BJ (cell line): ENCODE data around the gene CDX2. TPM values are rescaled to one million over a fixed set of nuclear protein-coding genes. Genes with fewer than 3 reads are reported as not detected.
A peak's percentile ranks its signal among the peaks of the same experiment; 100 is the strongest.

Source experiments
- CTCF ChIA-PET: fragments of 350-600 bp; formaldehyde crosslinking; extraction: SDS; loops from one replicate; lab custom pipeline; 2021; ENCODE audit warnings: antibody characterized with exemption, inconsistent platforms; lab: Yijun Ruan, JAX
- POLR2A ChIA-PET: fragments of 300-600 bp; sonication (Branson Sonifier 250); formaldehyde crosslinking; extraction: SDS; loops from one replicate; lab custom pipeline; 2021; ENCODE audit warnings: antibody characterized with exemption; lab: Charles Lee
- DNase-seq: peaks from one replicate; pipeline ENCODE4 v3.0.0-alpha.2; 2011; ENCODE audit warnings: low read depth
- H3K27me3 ChIP-seq: 2 replicates; pipeline ENCODE4 v1.6.0; 2011; ENCODE audit warnings: low read length; ENCODE audit not compliant: control insufficient read depth, insufficient read depth
- H3K36me3 ChIP-seq: 2 replicates; pipeline ENCODE4 v1.5.1; 2011; ENCODE audit warnings: low read length; ENCODE audit not compliant: control insufficient read depth, insufficient read depth
- H3K4me3 ChIP-seq: 2 replicates; pipeline ENCODE4 v1.5.1; 2011; ENCODE audit warnings: low read depth, mild to moderate bottlenecking, control low read depth, low read length
- polyA plus RNA-seq: library from polyadenylated mRNA; depleted of rRNA; stranded (reverse); fragments of >200 nt; gene quantifications from 2 replicates; pipeline ENCODE4 v1.2.3, GENCODE V29; 2011
- TF ChIP-seq, protein P1 (sequence below): IDR thresholded peaks from 2 replicates; pipeline ENCODE4 v1.5.1; 2011; ENCODE audit warnings: low read depth, mild to moderate bottlenecking, control low read depth, inconsistent platforms, low read length, moderate library complexity; ENCODE audit not compliant: insufficient read depth

Gene CDX2
- polyA plus RNA-seq, 1 experiment, result not detected

GRCh38 chr13:27962982-27963381 is 6.1 kb downstream of the CDX2 start:
- TF ChIP-seq, protein P1, sequence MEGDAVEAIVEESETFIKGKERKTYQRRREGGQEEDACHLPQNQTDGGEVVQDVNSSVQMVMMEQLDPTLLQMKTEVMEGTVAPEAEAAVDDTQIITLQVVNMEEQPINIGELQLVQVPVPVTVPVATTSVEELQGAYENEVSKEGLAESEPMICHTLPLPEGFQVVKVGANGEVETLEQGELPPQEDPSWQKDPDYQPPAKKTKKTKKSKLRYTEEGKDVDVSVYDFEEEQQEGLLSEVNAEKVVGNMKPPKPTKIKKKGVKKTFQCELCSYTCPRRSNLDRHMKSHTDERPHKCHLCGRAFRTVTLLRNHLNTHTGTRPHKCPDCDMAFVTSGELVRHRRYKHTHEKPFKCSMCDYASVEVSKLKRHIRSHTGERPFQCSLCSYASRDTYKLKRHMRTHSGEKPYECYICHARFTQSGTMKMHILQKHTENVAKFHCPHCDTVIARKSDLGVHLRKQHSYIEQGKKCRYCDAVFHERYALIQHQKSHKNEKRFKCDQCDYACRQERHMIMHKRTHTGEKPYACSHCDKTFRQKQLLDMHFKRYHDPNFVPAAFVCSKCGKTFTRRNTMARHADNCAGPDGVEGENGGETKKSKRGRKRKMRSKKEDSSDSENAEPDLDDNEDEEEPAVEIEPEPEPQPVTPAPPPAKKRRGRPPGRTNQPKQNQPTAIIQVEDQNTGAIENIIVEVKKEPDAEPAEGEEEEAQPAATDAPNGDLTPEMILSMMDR, result no peak
- Histone ChIP-seq H3K27me3 (peaks cover 56% of the 10 kb centered on the region), H3K4me3 (no peak overlapping the region), H3K36me3 (no peaks in the 10 kb centered on the region)
- DNase-seq, result no peak
- ChIA-PET POLR2A (no interaction called here), CTCF (interaction anchor here (1.6 to 2.8 kb wide), 2 partner anchors 9 to 136 kb away, joined by 6 to 12 read pairs; no protein-coding TSS in a partner anchor)

GRCh38 chr13:27962128-27962841 is 6.8 kb downstream of the CDX2 start:
- TF ChIP-seq, protein P1, result no peak
- Histone ChIP-seq H3K36me3 (no peaks in the 10 kb centered on the region), H3K4me3 (no peak overlapping the region), H3K27me3 (peaks cover 49% of the 10 kb centered on the region)
- DNase-seq, result no peak
- ChIA-PET POLR2A (interaction anchor here (0.5 to 0.6 kb wide), 2 partner anchors 14 to 131 kb away, joined by 3 to 4 read pairs; no protein-coding TSS in a partner anchor), CTCF (interaction anchor here (0.7 to 2.8 kb wide), 4 partner anchors 8 to 135 kb away, joined by 3 to 12 read pairs (median 4); no protein-coding TSS in a partner anchor)

GRCh38 chr13:27961227-27962085 is 7.7 kb downstream of the CDX2 start:
- Histone ChIP-seq H3K27me3 (peaks cover 41% of the 10 kb centered on the region), H3K36me3 (no peaks in the 10 kb centered on the region), H3K4me3 (no peak overlapping the region)
- no peak for DNase-seq
- ChIA-PET CTCF (interaction anchor here (0.7 to 1.2 kb wide), 2 partner anchors 9 to 23 kb away, joined by 3 read pairs; no protein-coding TSS in a partner anchor), POLR2A (no interaction called here)
- TF ChIP-seq, protein P1, result no peak

DNA sequence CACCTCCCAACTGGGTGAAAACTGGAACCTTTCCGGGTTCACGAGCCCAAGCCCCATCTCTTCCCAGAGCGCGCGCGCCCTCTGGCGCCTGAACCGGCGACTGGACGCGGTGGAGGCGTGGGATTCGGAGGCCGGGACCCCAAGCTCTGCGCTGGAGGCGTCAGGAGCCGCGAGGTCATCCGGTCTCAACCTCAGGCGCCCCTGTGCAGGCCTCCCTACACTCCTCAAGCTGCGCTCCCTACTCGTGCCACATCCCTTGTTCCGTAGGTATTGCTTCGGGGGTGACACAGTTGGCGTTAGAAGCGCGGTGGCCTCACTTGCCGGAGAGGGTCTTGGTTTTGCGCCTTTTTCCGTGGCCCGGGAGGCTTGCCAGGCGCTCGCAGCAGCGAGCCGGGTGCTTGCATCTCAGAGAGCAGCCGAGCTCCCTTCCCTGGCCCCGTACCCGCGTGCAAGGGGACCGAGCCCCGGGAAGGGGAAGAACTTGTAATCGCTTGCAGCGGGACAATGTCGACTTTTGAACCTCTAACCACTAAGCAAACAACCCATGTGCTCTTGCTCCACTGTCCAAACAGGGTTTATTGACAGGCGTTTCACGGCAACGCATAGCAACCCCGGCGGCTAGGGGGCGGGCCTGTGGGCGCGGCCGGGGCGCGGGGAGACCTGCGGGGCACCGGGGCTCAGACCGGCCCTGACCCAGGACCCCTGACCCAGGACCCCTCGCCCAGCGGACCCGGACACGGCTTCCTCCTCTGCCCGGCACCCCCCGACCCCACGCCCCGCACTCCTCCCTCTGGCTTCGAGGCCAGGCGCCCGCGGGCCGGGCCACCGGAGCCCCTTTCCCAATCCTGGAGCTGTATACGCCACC is 8.5 kb downstream of the CDX2 start:
- Histone ChIP-seq H3K4me3 (no peak overlapping the region; the same call in none of the 2 replicates), H3K27me3 (peaks cover 36% of the 10 kb centered on the region), H3K36me3 (no peaks in the 10 kb centered on the region)
- ChIA-PET CTCF (no interaction called here), POLR2A (no interaction called here)
- TF ChIP-seq, protein P1, result peak; percentile 48
- DNase-seq, result no peak
